Small intestine (tissue), 7 donors: ENCODE results near the gene RERE. TPM values are rescaled to one million over a fixed set of nuclear protein-coding genes. Genes with fewer than 3 reads are reported as not detected.
A peak's percentile ranks its signal among the peaks of the same experiment; 100 is the strongest.

Source experiments
- DNase-seq, 2 donors: peaks; one replicate each; pipeline versions ENCODE4 v3.0.0 to v3.0.0-alpha.2; 2013
- FAIRE-seq: peaks from 2 replicates; lab custom pipeline; 2012; peaks lifted over from hg19 to GRCh38; lab: Jason Lieb, UNC
- H3K27ac ChIP-seq, 3 donors: one replicate each; pipeline ENCODE4 v1.5.1; 2013; ENCODE audit warnings: low read length in 2 of 3, mild to moderate bottlenecking in 2 of 3, control low read depth in 1 of 3, inconsistent platforms in 1 of 3, low read depth in 1 of 3, moderate library complexity in 1 of 3
- H3K27me3 ChIP-seq, 3 donors: one replicate each; pipeline ENCODE4 v1.6.1; 2013; ENCODE audit warnings: low read length in 3 of 3, inconsistent platforms in 1 of 3; ENCODE audit not compliant: control insufficient read depth in 3 of 3, insufficient read depth in 3 of 3
- H3K36me3 ChIP-seq, 3 donors: one replicate each; pipeline ENCODE4 v1.6.1; 2013; ENCODE audit warnings: low read length in 3 of 3, inconsistent platforms in 1 of 3, low read depth in 1 of 3, mild to moderate bottlenecking in 1 of 3, moderate library complexity in 1 of 3; ENCODE audit not compliant: control insufficient read depth in 3 of 3, insufficient read depth in 2 of 3
- H3K4me1 ChIP-seq, 3 donors: one replicate each; pipeline ENCODE4 v1.6.1; 2013; ENCODE audit warnings: low read length in 2 of 3, inconsistent platforms in 1 of 3, low read depth in 1 of 3, mild to moderate bottlenecking in 1 of 3, moderate library complexity in 1 of 3; ENCODE audit not compliant: control insufficient read depth in 3 of 3, insufficient read depth in 2 of 3
- H3K4me3 ChIP-seq, 3 donors: one replicate each; pipeline ENCODE4 v1.5.1; 2013; ENCODE audit warnings: low read length in 3 of 3, control low read depth in 1 of 3, inconsistent platforms in 1 of 3, low read depth in 1 of 3, mild to moderate bottlenecking in 1 of 3, moderate library complexity in 1 of 3
- H3K9me3 ChIP-seq, 2 donors: one replicate each; pipeline ENCODE4 v1.6.1; 2013; ENCODE audit warnings: low read depth in 1 of 2, low read length in 1 of 2; ENCODE audit not compliant: control insufficient read depth in 2 of 2, insufficient read depth in 1 of 2
- WGBS, 3 donors: extraction: QIAGEN DNeasy Blood & Tissue Kit; methylation state at CpG; one replicate each; pipeline ENCODE4 v1.1.7; 2013; 5-methylcytosine and 5-hydroxymethylcytosine counted together
- polyA plus RNA-seq, 4 donors: library from polyadenylated mRNA; stranded (reverse) in 3 of 4; unstranded in 1 of 4; fragments of 200-250 nt in 3 of 4; fragments of 120-200 nt in 1 of 4; gene quantifications; one replicate each; pipeline versions ENCODE4 v1.2.1 to v1.2.3, GENCODE V29; 2013
- donor health status: healthy with polysubstance abuse.
- donor health status: control.
- donor health status: control.
- donor health status: Bipolar disorder and iron deficiency.
- donor health status: healthy.

Gene RERE
- polyA plus RNA-seq, 4 donors: 19.5 to 66.8 (median 25.8) TPM

DNA sequence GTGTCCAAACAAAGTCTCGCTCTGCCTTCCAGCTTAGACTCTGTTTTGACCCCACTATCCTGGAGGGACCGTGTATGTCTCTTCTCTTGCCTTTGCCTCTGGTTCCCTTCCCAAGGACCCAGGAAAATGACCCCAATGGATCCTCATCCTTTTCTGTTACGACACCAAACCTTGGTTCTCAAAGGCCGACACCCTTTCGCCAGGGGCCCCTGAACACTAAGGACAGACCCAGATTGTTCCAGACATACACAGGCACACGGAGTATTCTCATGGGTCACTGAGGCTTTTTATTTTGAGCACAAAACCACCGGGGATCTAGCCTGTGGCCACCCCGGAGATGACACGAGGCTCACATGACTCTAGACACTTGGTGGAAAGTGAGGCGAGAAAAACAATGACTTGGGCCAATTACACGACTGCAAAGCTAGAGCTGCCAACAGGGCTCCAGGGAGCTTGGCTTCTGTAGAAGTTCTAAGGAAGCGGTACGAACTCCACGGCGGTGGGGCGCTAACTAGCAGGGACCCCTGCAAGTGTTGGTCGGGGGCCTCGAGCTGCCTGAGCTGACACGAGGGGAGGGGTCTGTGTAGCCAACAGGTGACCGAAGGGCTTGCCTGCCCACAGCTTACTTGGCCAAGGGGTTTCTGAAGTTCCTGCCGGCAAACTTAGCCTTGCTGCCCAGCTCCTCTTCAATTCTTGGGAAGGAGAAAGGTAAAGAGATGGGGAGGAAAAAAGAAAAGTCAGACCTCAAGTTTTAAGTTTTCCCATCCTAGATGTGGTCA is 43.5 kb upstream of the RERE start:
- H3K4me3 ChIP-seq: no peak overlapping the region
- H3K9me3 ChIP-seq: no peaks in the 10 kb centered on the region
- H3K4me1 ChIP-seq: peaks cover 0 to 31% (median 0%) of the 10 kb centered on the region in 3 donors
- FAIRE-seq (no peak), DNase-seq (no peak)
- H3K27me3 ChIP-seq: no peaks in the 10 kb centered on the region
- H3K27ac ChIP-seq: no peak overlapping the region
- 84 to 90% (median 87%) methylated on average over 21 of the region's 21 CpGs for WGBS, 3 donors
- H3K36me3 ChIP-seq: peaks cover 44 to 92% (median 48%) of the 10 kb centered on the region in 3 donors

- peaks cover 0 to 31% (median 0%) of the 10 kb centered on the region in 3 donors for H3K4me1 ChIP-seq
- H3K36me3 ChIP-seq: peaks cover 30 to 79% (median 32%) of the 10 kb centered on the region in 3 donors
- no peak overlapping the region for H3K4me3 ChIP-seq
- peak overlapping the region in 2 of 3 donors; percentile 27 to 75 for H3K27ac ChIP-seq
- peak; percentile 43 to 69 for DNase-seq
- 71 to 77% (median 77%) methylated on average over 12 of the region's 12 CpGs for WGBS, 3 donors
- no peaks in the 10 kb centered on the region for H3K9me3 ChIP-seq
- no peak for FAIRE-seq
- no peaks in the 10 kb centered on the region for H3K27me3 ChIP-seq
Measured at GRCh38 chr1:8858888-8859706, 41.7 kb upstream of the RERE start.

- H3K27ac ChIP-seq: peak overlapping the region in 2 of 3 donors; percentile 9 to 75
- peak in 1 of 2 donors; percentile 61 for DNase-seq
- no peak overlapping the region for H3K4me3 ChIP-seq
- no peaks in the 10 kb centered on the region for H3K9me3 ChIP-seq
- no peak for FAIRE-seq
- no peaks in the 10 kb centered on the region for H3K27me3 ChIP-seq
- WGBS, 3 donors: 33 to 45% (median 41%) methylated on average over 2 of the region's 2 CpGs
- H3K36me3 ChIP-seq: peaks cover 25 to 76% (median 29%) of the 10 kb centered on the region in 3 donors
- H3K4me1 ChIP-seq: peaks cover 0 to 31% (median 0%) of the 10 kb centered on the region in 3 donors
Measured at GRCh38 chr1:8858112-8858668, 40.8 kb upstream of the RERE start.

DNA sequence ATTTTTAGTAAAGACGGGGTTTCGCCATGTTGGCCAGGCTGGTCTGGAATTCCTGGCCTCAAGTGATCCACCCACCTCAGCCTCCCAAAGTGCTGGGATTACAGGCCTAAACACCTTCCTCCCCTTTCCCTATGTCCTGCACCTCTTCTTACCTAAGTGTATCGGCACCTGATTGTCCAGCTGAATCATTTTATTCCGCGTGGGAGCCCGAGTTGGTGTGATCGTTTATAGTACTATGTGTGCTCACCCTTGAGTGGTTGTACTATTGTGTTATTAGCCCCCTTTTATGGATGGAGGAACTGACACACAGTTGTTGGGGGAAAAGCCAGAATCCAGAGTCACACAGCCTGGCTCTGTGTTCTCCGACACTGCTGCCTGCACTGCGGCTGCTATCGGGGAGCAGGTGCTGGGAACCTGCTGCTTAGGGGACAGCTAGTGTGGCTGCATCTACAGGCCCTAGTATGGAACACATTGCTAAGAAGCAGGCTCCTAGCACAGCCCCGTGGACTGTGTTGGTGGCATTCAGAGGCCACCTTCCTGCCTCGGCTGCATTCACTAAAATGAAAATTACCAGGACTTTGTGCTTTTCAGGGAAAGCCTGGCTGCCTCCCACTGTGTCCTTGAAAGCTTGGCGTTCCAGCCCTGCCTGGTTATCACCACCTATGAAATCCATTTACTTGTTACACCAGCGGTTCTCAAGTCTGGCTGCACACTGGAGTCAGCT is 39.4 kb upstream of the RERE start:
- peaks cover 0 to 31% (median 0%) of the 10 kb centered on the region in 3 donors for H3K4me1 ChIP-seq
- H3K27ac ChIP-seq: peak overlapping the region in 1 of 3 donors; percentile 75
- H3K4me3 ChIP-seq: no peak overlapping the region
- DNase-seq (peak in 1 of 2 donors; percentile 46), FAIRE-seq (no peak)
- peaks cover 16 to 63% (median 18%) of the 10 kb centered on the region in 3 donors for H3K36me3 ChIP-seq
- 88 to 91% (median 89%) methylated on average over 14 of the region's 14 CpGs for WGBS, 3 donors
- no peaks in the 10 kb centered on the region for H3K27me3 ChIP-seq
- H3K9me3 ChIP-seq: no peaks in the 10 kb centered on the region

DNA sequence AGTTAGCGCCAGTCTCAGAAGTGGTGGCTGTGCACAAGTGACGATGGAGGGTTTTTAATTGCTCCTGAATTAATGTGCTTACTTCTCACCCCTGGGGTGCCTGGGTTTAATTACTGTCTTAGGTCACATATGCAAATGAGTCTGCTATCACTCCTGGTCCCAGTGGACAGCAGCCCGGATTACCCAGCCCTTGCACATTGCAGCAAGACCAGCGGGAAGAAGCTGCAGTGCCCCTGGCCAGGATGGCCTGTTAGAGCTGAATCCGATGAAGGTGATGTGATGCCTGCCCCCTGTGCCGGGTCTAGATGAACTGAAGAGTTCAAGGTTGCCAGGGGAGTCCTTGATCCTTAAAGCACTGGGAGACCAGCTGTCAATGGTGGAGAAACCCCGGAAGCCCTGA is 36.8 kb upstream of the RERE start:
- no peaks in the 10 kb centered on the region for H3K27me3 ChIP-seq
- H3K4me1 ChIP-seq: peaks cover 0 to 29% (median 0%) of the 10 kb centered on the region in 3 donors
- no peak overlapping the region for H3K27ac ChIP-seq
- H3K9me3 ChIP-seq: no peaks in the 10 kb centered on the region
- no peak overlapping the region for H3K4me3 ChIP-seq
- H3K36me3 ChIP-seq: peaks cover 3 to 37% (median 4%) of the 10 kb centered on the region in 3 donors
- DNase-seq (no peak), FAIRE-seq (no peak)
- 88 to 91% (median 88%) methylated on average over 7 of the region's 7 CpGs for WGBS, 3 donors

DNA sequence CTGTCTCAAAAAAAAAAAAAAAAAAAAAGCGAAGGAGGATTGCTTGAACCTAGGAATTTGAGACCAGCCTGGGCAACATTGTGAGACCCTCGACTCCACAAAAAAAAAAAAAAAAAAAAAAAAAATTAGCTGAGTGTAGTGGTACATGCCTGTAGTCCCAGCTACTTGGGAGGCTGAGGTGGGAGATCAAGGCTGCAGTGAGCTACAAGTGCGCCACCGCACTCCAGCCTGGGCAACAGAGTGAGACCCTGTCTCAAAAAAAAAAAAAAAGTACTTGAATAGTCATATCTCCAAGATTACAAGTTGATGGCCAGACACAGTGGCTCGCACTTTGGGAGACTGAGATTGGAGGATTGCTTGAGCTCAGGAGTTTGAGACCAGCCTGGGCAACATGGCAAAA is 33.6 kb upstream of the RERE start:
- Histone ChIP-seq H3K27ac (no peak overlapping the region), H3K4me1 (peaks cover 0 to 32% (median 0%) of the 10 kb centered on the region in 3 donors), H3K36me3 (peaks cover 0 to 12% (median 0%) of the 10 kb centered on the region in 3 donors), H3K9me3 (no peaks in the 10 kb centered on the region), H3K27me3 (no peaks in the 10 kb centered on the region), H3K4me3 (no peak overlapping the region)
- DNase-seq: no peak
- 82 to 99% (median 97%) methylated on average over 3 to 5 of the region's 5 CpGs for WGBS, 3 donors
- FAIRE-seq: no peak

DNA sequence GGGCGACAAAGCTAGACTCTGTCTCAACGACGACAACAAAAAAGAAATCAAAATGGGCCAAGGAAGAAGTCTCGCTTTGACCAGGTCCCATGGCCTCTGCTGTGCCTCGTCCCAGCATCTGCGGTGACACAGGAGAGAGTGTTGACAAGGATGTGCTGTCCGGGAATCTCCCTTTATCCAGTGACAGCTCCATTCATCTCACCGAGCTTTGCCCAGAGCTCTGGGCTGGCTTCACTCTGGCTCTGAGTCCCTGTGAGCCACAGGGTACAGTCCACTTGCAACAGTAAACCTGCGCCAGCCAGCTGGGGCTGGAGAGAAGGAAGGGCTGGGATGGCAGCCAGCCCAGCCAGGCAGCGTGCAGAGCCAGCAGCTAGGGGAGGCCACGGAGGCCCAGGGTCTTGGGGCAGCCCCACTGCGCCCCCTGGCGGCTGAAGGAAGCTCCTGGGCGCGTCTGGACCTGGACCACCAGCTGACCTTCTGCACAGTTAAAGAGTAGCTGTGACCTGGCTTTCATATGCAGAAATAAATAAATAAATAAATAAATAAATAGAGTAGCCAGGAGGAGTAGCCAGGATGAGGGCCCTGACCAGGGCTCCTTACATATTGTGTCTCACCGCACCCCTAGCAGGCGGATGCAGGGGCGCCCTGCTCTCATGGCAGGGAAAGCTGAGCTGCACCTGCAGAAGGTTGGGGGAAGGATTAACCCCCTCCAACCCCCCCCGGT is 31.4 kb upstream of the RERE start:
- H3K4me3 ChIP-seq: no peak overlapping the region
- H3K4me1 ChIP-seq: peaks cover 0 to 53% (median 0%) of the 10 kb centered on the region in 3 donors
- H3K36me3 ChIP-seq: peaks cover 0 to 4% (median 0%) of the 10 kb centered on the region in 3 donors
- H3K27ac ChIP-seq: peak overlapping the region; percentile 37 to 83 (median 45)
- DNase-seq (peak; percentile 93 to 94), FAIRE-seq (no peak)
- 23 to 32% (median 25%) methylated on average over 18 to 19 of the region's 19 CpGs for WGBS, 3 donors
- no peaks in the 10 kb centered on the region for H3K9me3 ChIP-seq
- H3K27me3 ChIP-seq: no peaks in the 10 kb centered on the region
